Erythroblast (primary cell): ENCODE results near the gene SERPINA1.

Experiments used
- GATA1 ChIP-seq: IDR thresholded peaks from 2 replicates; pipeline ENCODE4 v1.6.1; 2011; ENCODE audit warnings: low read depth, mild to moderate bottlenecking, control low read depth, low read length, moderate library complexity
- POLR2A ChIP-seq: IDR thresholded peaks from 2 replicates; pipeline ENCODE4 v1.6.1; 2011; ENCODE audit warnings: mild to moderate bottlenecking, low read length

- TF ChIP-seq POLR2A (no peak), GATA1 (no peak)
Observed at GRCh38 chr14:94332587-94332986, 55.8 kb downstream of the SERPINA1 start.
